DND-41 (cell line): ENCODE measurements around the gene KDSR.

ENCODE experiments used
- EZH2 ChIP-seq: IDR thresholded peaks from 3 replicates; pipeline ENCODE4 v1.6.1; 2012; ENCODE audit warnings: borderline replicate concordance, low read depth, mild to moderate bottlenecking, moderate library complexity, low read length, inconsistent platforms; ENCODE audit not compliant: severe bottlenecking
- TF ChIP-seq, protein P1 (sequence below): IDR thresholded peaks from 2 replicates; pipeline ENCODE4 v1.5.1; 2012; ENCODE audit warnings: borderline replicate concordance, low read length, moderate library complexity, mild to moderate bottlenecking; ENCODE audit not compliant: poor library complexity, severe bottlenecking; ENCODE audit errors: extremely low read depth

DNA sequence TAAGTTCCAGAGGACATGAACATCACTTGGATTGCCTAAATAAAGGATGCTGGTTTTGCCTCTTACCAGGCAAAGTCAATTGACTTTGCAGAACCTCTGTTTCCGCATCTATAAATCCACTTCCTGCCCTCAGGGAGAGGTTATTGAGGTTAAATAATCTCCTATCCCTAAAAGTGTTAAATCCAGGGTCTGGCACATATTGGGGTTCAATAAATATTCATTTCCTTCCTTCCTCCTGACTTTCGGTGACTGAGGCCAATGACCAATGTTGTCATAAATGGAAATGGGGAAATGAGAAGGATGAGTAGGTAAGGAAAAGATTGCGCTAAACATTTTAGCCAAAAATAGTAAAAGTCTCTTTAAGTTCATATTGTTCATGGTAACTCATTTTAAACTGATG lies 63.5 kb downstream of the KDSR start:
- TF ChIP-seq, protein P1, sequence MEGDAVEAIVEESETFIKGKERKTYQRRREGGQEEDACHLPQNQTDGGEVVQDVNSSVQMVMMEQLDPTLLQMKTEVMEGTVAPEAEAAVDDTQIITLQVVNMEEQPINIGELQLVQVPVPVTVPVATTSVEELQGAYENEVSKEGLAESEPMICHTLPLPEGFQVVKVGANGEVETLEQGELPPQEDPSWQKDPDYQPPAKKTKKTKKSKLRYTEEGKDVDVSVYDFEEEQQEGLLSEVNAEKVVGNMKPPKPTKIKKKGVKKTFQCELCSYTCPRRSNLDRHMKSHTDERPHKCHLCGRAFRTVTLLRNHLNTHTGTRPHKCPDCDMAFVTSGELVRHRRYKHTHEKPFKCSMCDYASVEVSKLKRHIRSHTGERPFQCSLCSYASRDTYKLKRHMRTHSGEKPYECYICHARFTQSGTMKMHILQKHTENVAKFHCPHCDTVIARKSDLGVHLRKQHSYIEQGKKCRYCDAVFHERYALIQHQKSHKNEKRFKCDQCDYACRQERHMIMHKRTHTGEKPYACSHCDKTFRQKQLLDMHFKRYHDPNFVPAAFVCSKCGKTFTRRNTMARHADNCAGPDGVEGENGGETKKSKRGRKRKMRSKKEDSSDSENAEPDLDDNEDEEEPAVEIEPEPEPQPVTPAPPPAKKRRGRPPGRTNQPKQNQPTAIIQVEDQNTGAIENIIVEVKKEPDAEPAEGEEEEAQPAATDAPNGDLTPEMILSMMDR = no peak
- TF ChIP-seq EZH2 = no peak
